Caco-2 (cell line): ENCODE data around the gene SAMD10. TPM values are rescaled to one million over a fixed set of nuclear protein-coding genes. Genes with fewer than 3 reads are reported as not detected.

Experiments used
- BruUV-seq: library from RNA; stranded (reverse); fragments of 400-500 nt; replicated peaks from 2 replicates; lab custom pipeline; 2021; lab: Mats Ljungman, UMichigan
- CTCF ChIA-PET: fragments of 300-600 bp; sonication (Branson Sonifier 250); formaldehyde crosslinking; loops from one replicate; lab custom pipeline; 2022; ENCODE audit warnings: antibody characterized with exemption; lab: Charles Lee
- POLR2A ChIA-PET: fragments of 300-600 bp; sonication (Branson Sonifier 250); formaldehyde crosslinking; loops from one replicate; lab custom pipeline; 2022; ENCODE audit warnings: antibody characterized with exemption; lab: Charles Lee
- DNase-seq, 2 experiments: peaks; one replicate each; pipeline versions ENCODE4 v3.0.0 to v3.0.0-alpha.2; 2020 to 2022
- H3K27me3 ChIP-seq: replicated peaks from 2 replicates; pipeline ENCODE4 v1.6.0; 2011; ENCODE audit warnings: low read length; ENCODE audit not compliant: control insufficient read depth, insufficient read depth
- H3K36me3 ChIP-seq: 2 replicates; pipeline ENCODE4 v1.5.1; 2011; ENCODE audit warnings: low read length; ENCODE audit not compliant: control insufficient read depth, insufficient read depth
- H3K4me1 ChIP-seq: fragments of 250-450 bp; sonication (Bioruptor Pico); 2 replicates; pipeline ENCODE4 v1.5.1; 2020; ENCODE audit warnings: mild to moderate bottlenecking
- H3K4me3 ChIP-seq: 2 replicates; pipeline ENCODE4 v1.5.1; 2011; ENCODE audit warnings: low read depth, mild to moderate bottlenecking, control low read depth, low read length
- H3K9me3 ChIP-seq: fragments of 250-450 bp; sonication (Bioruptor Pico); 2 replicates; pipeline ENCODE4 v1.5.1; 2020; ENCODE audit warnings: mild to moderate bottlenecking, moderate library complexity
- H3K27ac Mint-ChIP-seq: one replicate; pipeline ENCODE4 v1.8.0; 2022; ENCODE audit warnings: mixed read lengths; ENCODE audit not compliant: unreplicated experiment
- H3K27me3 Mint-ChIP-seq: one replicate; pipeline ENCODE4 v1.8.0; 2022; ENCODE audit warnings: mixed read lengths; ENCODE audit not compliant: insufficient read depth, unreplicated experiment
- H3K36me3 Mint-ChIP-seq: one replicate; pipeline ENCODE4 v1.8.0; 2022; ENCODE audit warnings: mild to moderate bottlenecking, mixed read lengths; ENCODE audit not compliant: insufficient read depth, unreplicated experiment
- H3K4me1 Mint-ChIP-seq: one replicate; pipeline ENCODE4 v1.8.0; 2022; ENCODE audit warnings: low read depth, mixed read lengths; ENCODE audit not compliant: unreplicated experiment
- H3K4me3 Mint-ChIP-seq: one replicate; pipeline ENCODE4 v1.8.0; 2022; ENCODE audit warnings: mild to moderate bottlenecking, moderate library complexity, mixed read lengths; ENCODE audit not compliant: unreplicated experiment
- H3K9me3 Mint-ChIP-seq: one replicate; pipeline ENCODE4 v1.8.0; 2022; ENCODE audit warnings: mixed read lengths; ENCODE audit not compliant: unreplicated experiment
- intact Hi-C: fragments of 100-400 bp; cut with micrococcal nuclease; formaldehyde crosslinking; loops from one replicate; pipeline ENCODE4 v1.10.0; 2022; ENCODE audit not compliant: unreplicated experiment
- total RNA-seq: library from RNA; stranded (reverse); gene quantifications from 2 replicates; pipeline ENCODE4 v1.2.3, GENCODE V29; 2022
- TF ChIP-seq, protein P1 (sequence below), 2 experiments: fragments of 200-600 bp in 1 of 2; IDR thresholded peaks; 1 replicate in 1 of 2; 2 replicates in 1 of 2; pipeline versions ENCODE4 v1.5.1 to v1.8.0; 2011 to 2022; ENCODE audit warnings: antibody characterized with exemption in 1 of 2, control low read depth in 1 of 2, inconsistent platforms in 1 of 2, low read depth in 1 of 2, low read length in 1 of 2, mild to moderate bottlenecking in 1 of 2, moderate library complexity in 1 of 2; ENCODE audit not compliant: insufficient read depth in 1 of 2, severe bottlenecking in 1 of 2, unreplicated experiment in 1 of 2

SAMD10 gene
- total RNA-seq, 1 experiment from 2014 or later: 13.6 TPM

DNA sequence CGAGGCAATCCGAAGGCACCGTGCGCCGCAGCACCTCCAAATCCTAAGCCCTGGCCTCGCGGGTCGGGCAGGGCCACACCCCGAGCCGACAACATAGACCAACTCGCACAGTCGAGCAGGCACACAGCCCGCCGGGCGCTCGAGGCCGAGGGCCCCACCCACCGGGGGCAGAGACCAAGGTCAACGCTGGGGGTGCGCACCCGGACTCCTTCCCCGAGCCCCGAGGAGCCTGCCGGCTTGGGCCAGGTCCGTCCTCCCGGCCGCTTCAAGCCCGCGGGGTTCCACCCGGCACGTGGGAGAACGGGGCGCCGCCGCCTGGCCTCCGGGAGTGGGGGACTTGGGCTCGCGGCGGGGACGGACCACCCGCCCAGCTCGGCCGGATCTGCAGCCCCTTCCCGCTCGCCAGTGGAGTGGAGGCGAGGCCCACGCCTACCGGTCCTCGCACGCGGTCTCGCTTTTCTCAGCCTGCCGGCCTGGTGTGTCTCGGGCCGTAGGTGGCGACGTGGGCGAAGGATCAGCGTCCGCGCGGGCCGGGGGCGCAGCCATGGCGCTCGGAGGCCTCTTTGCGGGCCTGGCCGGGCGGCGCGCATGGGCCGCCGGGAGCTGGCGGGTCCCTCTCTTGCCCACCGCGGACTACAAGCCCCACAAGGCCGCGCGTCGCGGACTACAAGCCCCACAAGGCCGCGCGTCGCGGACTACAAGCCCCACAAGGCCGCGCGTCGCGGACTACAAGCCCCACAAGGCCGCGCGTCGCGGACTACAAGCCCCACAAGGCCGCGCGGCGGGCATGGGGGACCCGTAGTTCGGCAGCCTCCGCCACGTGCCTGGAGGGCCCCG, 23.4 kb downstream of the SAMD10 start, which contains the start of gene UCKL1:
UCKL1 (minus strand) TSS at position 590 of the 837 bp plus-strand sequence; CDS start at position 546, 44 bp downstream.
- H3K36me3 ChIP-seq: peaks cover 3% of the 10 kb centered on the region
- H3K4me1 ChIP-seq: peaks cover 22% of the 10 kb centered on the region
- no peaks in the 10 kb centered on the region for H3K9me3 ChIP-seq
- no peaks in the 10 kb centered on the region for H3K27me3 ChIP-seq
- H3K4me3 Mint-ChIP-seq: peak within 1 kb of the TSS; percentile 89
- no peaks in the 10 kb centered on the region for H3K27me3 Mint-ChIP-seq
- DNase-seq: peak; percentile 97 to 99
- peak within 1 kb of the TSS; percentile 99 for H3K4me3 ChIP-seq
- TSS peak; percentile 65 for BruUV-seq
- peaks cover 43% of the 10 kb centered on the region for H3K4me1 Mint-ChIP-seq
- TF ChIP-seq, protein P1, sequence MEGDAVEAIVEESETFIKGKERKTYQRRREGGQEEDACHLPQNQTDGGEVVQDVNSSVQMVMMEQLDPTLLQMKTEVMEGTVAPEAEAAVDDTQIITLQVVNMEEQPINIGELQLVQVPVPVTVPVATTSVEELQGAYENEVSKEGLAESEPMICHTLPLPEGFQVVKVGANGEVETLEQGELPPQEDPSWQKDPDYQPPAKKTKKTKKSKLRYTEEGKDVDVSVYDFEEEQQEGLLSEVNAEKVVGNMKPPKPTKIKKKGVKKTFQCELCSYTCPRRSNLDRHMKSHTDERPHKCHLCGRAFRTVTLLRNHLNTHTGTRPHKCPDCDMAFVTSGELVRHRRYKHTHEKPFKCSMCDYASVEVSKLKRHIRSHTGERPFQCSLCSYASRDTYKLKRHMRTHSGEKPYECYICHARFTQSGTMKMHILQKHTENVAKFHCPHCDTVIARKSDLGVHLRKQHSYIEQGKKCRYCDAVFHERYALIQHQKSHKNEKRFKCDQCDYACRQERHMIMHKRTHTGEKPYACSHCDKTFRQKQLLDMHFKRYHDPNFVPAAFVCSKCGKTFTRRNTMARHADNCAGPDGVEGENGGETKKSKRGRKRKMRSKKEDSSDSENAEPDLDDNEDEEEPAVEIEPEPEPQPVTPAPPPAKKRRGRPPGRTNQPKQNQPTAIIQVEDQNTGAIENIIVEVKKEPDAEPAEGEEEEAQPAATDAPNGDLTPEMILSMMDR (IDR thresholded peaks at IDR 0.05; ENCODE audit: insufficient read depth in 1 of 2, low read depth in 1 of 2, low read length in 1 of 2, severe bottlenecking in 1 of 2, unreplicated experiment in 1 of 2): peak in 1 of 2 experiments; percentile 34
- peaks cover 68% of the 10 kb centered on the region for H3K36me3 Mint-ChIP-seq
- intact Hi-C loops: loop anchor here (1.0 to 5.0 kb wide), 6 partner anchors 47 to 419 kb away; partner anchors contain the start of genes ARFRP1, DNAJC5, PTK6 and TCEA2
- no peaks in the 10 kb centered on the region for H3K9me3 Mint-ChIP-seq
- CTCF ChIA-PET: interaction anchor here (0.6 to 2.7 kb wide), 11 partner anchors 18 to 453 kb away, joined by 3 to 38 read pairs (median 8); partner anchors contain the start of genes ARFRP1, PRPF6, SAMD10 and TCEA2
- POLR2A ChIA-PET: interaction anchor here (0.5 to 2.0 kb wide), 12 partner anchors 11 to 414 kb away, joined by 3 to 24 read pairs (median 4); partner anchors contain the start of genes ARFRP1, GMEB2, HELZ2 and PRPF6
- peak within 1 kb of the TSS; percentile 94 for H3K27ac Mint-ChIP-seq

DNA sequence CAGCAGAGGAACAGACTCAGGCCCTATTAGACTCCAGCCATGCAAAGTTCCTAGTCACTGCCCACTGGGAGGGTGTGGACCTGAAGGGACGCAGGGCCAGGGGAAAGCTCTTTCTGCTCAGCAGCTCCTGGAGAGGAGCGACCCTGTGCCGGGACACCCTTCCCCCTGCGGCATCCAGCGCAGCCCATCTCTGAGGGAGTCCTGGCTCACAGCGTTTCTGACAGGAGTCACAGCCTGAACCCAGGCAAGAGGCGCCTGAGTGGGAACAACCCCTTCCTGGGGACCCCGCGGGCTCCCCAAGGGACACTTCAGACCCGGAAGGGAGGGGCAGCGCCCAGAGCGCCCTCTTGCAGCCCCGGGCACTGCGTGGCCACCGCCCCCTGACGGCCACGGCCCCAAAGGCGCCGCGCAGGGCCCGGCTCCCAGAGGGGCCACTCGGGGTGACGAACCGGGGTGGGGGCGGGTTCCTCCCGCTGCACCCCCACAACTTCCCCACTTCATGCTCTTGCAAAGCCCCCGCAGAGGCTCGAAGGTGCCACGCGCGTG, 24.1 kb downstream of the SAMD10 start:
- ChIA-PET POLR2A (interaction anchor here (0.6 to 1.2 kb wide), 2 partner anchors 60 to 91 kb away, joined by 3 to 24 read pairs; partner anchors contain the start of gene TPD52L2), CTCF (interaction anchor here (0.5 to 2.7 kb wide), 5 partner anchors 19 to 417 kb away, joined by 3 to 38 read pairs (median 6); partner anchors contain the start of genes PRPF6 and SAMD10)
- intact Hi-C loops: loop anchor here (1.0 to 5.0 kb wide), 2 partner anchors 46 to 418 kb away; partner anchors contain the start of gene PTK6
- Mint-ChIP-seq H3K27me3 (no peaks in the 10 kb centered on the region), H3K27ac (peak overlapping the region; percentile 94), H3K36me3 (peaks cover 68% of the 10 kb centered on the region), H3K9me3 (no peaks in the 10 kb centered on the region), H3K4me1 (peaks cover 43% of the 10 kb centered on the region), H3K4me3 (peak overlapping the region; percentile 89)
- DNase-seq: peak in 1 of 2 experiments; percentile 74
- H3K4me3 ChIP-seq: peak overlapping the region; percentile 99
- no TSS peak for BruUV-seq
- TF ChIP-seq, protein P1 (IDR thresholded peaks at IDR 0.05; ENCODE audit: insufficient read depth in 1 of 2, low read depth in 1 of 2, low read length in 1 of 2, severe bottlenecking in 1 of 2, unreplicated experiment in 1 of 2): peak; percentile 61 to 64
- H3K27me3 ChIP-seq: no peaks in the 10 kb centered on the region
- H3K9me3 ChIP-seq: no peaks in the 10 kb centered on the region
- H3K4me1 ChIP-seq: peaks cover 22% of the 10 kb centered on the region
- H3K36me3 ChIP-seq: peaks cover 5% of the 10 kb centered on the region
